HCT116 (cell line): ENCODE data around the gene TBX2. TPM values are rescaled to one million over a fixed set of nuclear protein-coding genes. Genes with fewer than 3 reads are reported as not detected.

Source experiments
- ATAC-seq: fragments of 200-7000 bp; cut with Tn5 transposase; 2 replicates; pipeline ENCODE4 v1.9.1; 2020; ENCODE audit warnings: mild to moderate bottlenecking, moderate library complexity
- BruUV-seq: library from RNA; stranded (reverse); fragments of 400-500 nt; replicated peaks from 2 replicates; lab custom pipeline; 2021; lab: Mats Ljungman, UMichigan
- CTCF ChIA-PET: fragments of 300-600 bp; sonication (Branson Sonifier 250); formaldehyde crosslinking; loops from one replicate; lab custom pipeline; 2021; ENCODE audit warnings: antibody characterized with exemption; lab: Charles Lee
- POLR2A ChIA-PET: fragments of 300-600, 350-600 bp; sonication (Branson Sonifier 250); formaldehyde crosslinking; loops from one replicate; lab custom pipeline; 2021; ENCODE audit warnings: antibody characterized with exemption; lab: Charles Lee
- RAD21 ChIA-PET, 2 experiments: fragments of 300-600 bp; sonication (Branson Sonifier 250); formaldehyde crosslinking; loops; one replicate each; lab custom pipeline; 2023; ENCODE audit warnings: low total read pairs in 2 of 2; ENCODE audit not compliant: uncharacterized antibody in 2 of 2, unreplicated experiment in 2 of 2, low non-redundant PET in 1 of 2; lab: Charles Lee
- DNase-seq: peaks from one replicate; pipeline ENCODE4 v3.0.0-alpha.2; 2010; ENCODE audit warnings: low read depth, low spot score
- H2AFZ ChIP-seq: fragments of 200-600 bp; shearing (Covaris generic), sonication (generic); 2 replicates; pipeline ENCODE4 v1.6.1; 2017; ENCODE audit warnings: low read depth, mixed run types, mixed read lengths, antibody characterized with exemption, low read length; ENCODE audit not compliant: poor library complexity, severe bottlenecking
- H3K27ac ChIP-seq: 2 replicates; pipeline ENCODE4 v1.5.1; 2012; ENCODE audit warnings: low read depth, low read length
- H3K27me3 ChIP-seq: fragments of 200-600 bp; sonication (generic); 2 replicates; pipeline ENCODE4 v1.6.1; 2016; ENCODE audit warnings: mixed run types, low read length, mixed read lengths; ENCODE audit not compliant: insufficient read depth
- H3K36me3 ChIP-seq, 2 experiments: fragments of 200-500 bp in 1 of 2; fragments of 200-600 bp in 1 of 2; sonication (Bioruptor generic) in 1 of 2; sonication (generic) in 1 of 2; 2 replicates each; pipeline versions ENCODE4 v1.5.1 to v1.6.1; 2014 to 2016; ENCODE audit warnings: low read length in 2 of 2, inconsistent platforms in 1 of 2, mixed read lengths in 1 of 2, mixed run types in 1 of 2; ENCODE audit not compliant: insufficient read depth in 2 of 2, control insufficient read depth in 1 of 2
- H3K4me1 ChIP-seq, 2 experiments: fragments of 200-600 bp in 1 of 2; sonication (generic) in 1 of 2; 2 replicates each; pipeline versions ENCODE4 v1.5.1 to v1.6.1; 2012 to 2017; ENCODE audit warnings: low read length in 2 of 2, inconsistent platforms in 1 of 2, mild to moderate bottlenecking in 1 of 2, mixed read lengths in 1 of 2, mixed run types in 1 of 2, moderate library complexity in 1 of 2; ENCODE audit not compliant: insufficient read depth in 2 of 2, control insufficient read depth in 1 of 2
- H3K4me2 ChIP-seq: fragments of 200-600 bp; sonication (generic); 2 replicates; pipeline ENCODE4 v1.6.1; 2017; ENCODE audit warnings: mixed run types, low read length, mixed read lengths
- H3K4me3 ChIP-seq, 2 experiments: fragments of 200-600 bp in 1 of 2; sonication (generic) in 1 of 2; replicated peaks in 1 of 2; 2 replicates each; pipeline ENCODE4 v1.5.1; 2011 to 2016; ENCODE audit warnings: low read length in 2 of 2, control low read depth in 1 of 2, low read depth in 1 of 2, mild to moderate bottlenecking in 1 of 2, mixed read lengths in 1 of 2, mixed run types in 1 of 2
- H3K79me2 ChIP-seq: fragments of 200-600 bp; sonication (generic); 2 replicates; pipeline ENCODE4 v1.6.1; 2017; ENCODE audit warnings: mild to moderate bottlenecking, mixed run types, low read length, moderate library complexity, mixed read lengths; ENCODE audit not compliant: insufficient read depth
- H3K9ac ChIP-seq: fragments of 200-600 bp; sonication (generic); 2 replicates; pipeline ENCODE4 v1.6.1; 2016; ENCODE audit warnings: low read length, mixed read lengths
- H3K9me2 ChIP-seq: fragments of 200-600 bp; sonication (generic), shearing (Covaris generic); 2 replicates; pipeline ENCODE4 v1.6.1; 2017; ENCODE audit warnings: mixed run types, mild to moderate bottlenecking, moderate library complexity; ENCODE audit not compliant: insufficient read depth
- H3K9me3 ChIP-seq, 2 experiments: fragments of 200-500 bp in 1 of 2; fragments of 200-600 bp in 1 of 2; sonication (Bioruptor generic) in 1 of 2; sonication (generic) in 1 of 2; 2 replicates each; pipeline ENCODE4 v1.6.1; 2014 to 2017; ENCODE audit warnings: low read length in 2 of 2, mixed read lengths in 2 of 2, inconsistent platforms in 1 of 2, low read depth in 1 of 2, mild to moderate bottlenecking in 1 of 2, mixed run types in 1 of 2, moderate library complexity in 1 of 2; ENCODE audit not compliant: control insufficient read depth in 1 of 2, insufficient read depth in 1 of 2
- H4K20me1 ChIP-seq: fragments of 200-600 bp; sonication (generic), shearing (Covaris generic); 2 replicates; pipeline ENCODE4 v1.6.1; 2017; ENCODE audit warnings: mixed run types, mild to moderate bottlenecking, moderate library complexity; ENCODE audit not compliant: insufficient read depth
- CEBPB ChIP-seq: IDR thresholded peaks from 2 replicates; pipeline ENCODE4 v1.6.1; 2012; ENCODE audit warnings: low read depth
- CTCF ChIP-seq, 3 experiments: fragments of 200-600 bp in 1 of 3; sonication (generic) in 1 of 3; IDR thresholded peaks in 2 of 3; conservative IDR thresholded peaks in 1 of 3; 2 replicates each; pipeline ENCODE4 v1.5.1; 2012 to 2017; ENCODE audit warnings: low read depth in 2 of 3, low read length in 2 of 3, antibody characterized with exemption in 1 of 3, borderline replicate concordance in 1 of 3, control low read depth in 1 of 3, mild to moderate bottlenecking in 1 of 3, mixed read lengths in 1 of 3, mixed run types in 1 of 3, moderate library complexity in 1 of 3; ENCODE audit not compliant: insufficient read depth in 1 of 3
- EGR1 ChIP-seq: IDR thresholded peaks from 2 replicates; pipeline ENCODE4 v1.6.1; 2012; ENCODE audit warnings: low read depth
- EZH2phosphoT487 ChIP-seq: fragments of 200-600 bp; IDR thresholded peaks from 2 replicates; pipeline ENCODE4 v1.6.1; 2018; ENCODE audit warnings: antibody characterized with exemption, borderline replicate concordance
- FOSL1 ChIP-seq: IDR thresholded peaks from 2 replicates; pipeline ENCODE4 v1.6.1; 2012; ENCODE audit warnings: low read depth
- JUND ChIP-seq: IDR thresholded peaks from 2 replicates; pipeline ENCODE4 v1.6.1; 2012
- MAX ChIP-seq: IDR thresholded peaks from 2 replicates; pipeline ENCODE4 v1.6.1; 2012
- RAD21 ChIP-seq: IDR thresholded peaks from 2 replicates; pipeline ENCODE4 v1.6.1; 2012; ENCODE audit warnings: low read depth, mild to moderate bottlenecking
- SIN3A ChIP-seq: IDR thresholded peaks from 2 replicates; pipeline ENCODE4 v1.6.1; 2012; ENCODE audit warnings: low read depth
- SP1 ChIP-seq: IDR thresholded peaks from 2 replicates; pipeline ENCODE4 v1.6.1; 2012; ENCODE audit warnings: low read depth
- SRF ChIP-seq: IDR thresholded peaks from 2 replicates; pipeline ENCODE4 v1.6.1; 2012; ENCODE audit warnings: low read depth
- TCF7L2 ChIP-seq: IDR thresholded peaks from 2 replicates; pipeline ENCODE4 v1.7.0; 2011; ENCODE audit warnings: borderline replicate concordance, inconsistent platforms; ENCODE audit not compliant: insufficient read depth, insufficient read length; ENCODE audit errors: extremely low read depth
- YY1 ChIP-seq: IDR thresholded peaks from 2 replicates; pipeline ENCODE4 v1.6.1; 2011; ENCODE audit warnings: low read length, low read depth, moderate library complexity, mild to moderate bottlenecking; ENCODE audit not compliant: insufficient replicate concordance; ENCODE audit errors: extremely low read depth
- ZBTB33 ChIP-seq: IDR thresholded peaks from 2 replicates; pipeline ENCODE4 v1.6.1; 2011; ENCODE audit warnings: mild to moderate bottlenecking, low read length, moderate library complexity; ENCODE audit not compliant: insufficient replicate concordance; ENCODE audit errors: extremely low read depth
- ZFX ChIP-seq: fragments of 450-650 bp; IDR thresholded peaks from 2 replicates; pipeline ENCODE4 v1.6.1; 2017
- ZNF274 ChIP-seq: fragments of 200-500 bp; sonication (Bioruptor generic); IDR thresholded peaks from 2 replicates; pipeline ENCODE4 v1.6.1; 2014; ENCODE audit warnings: mild to moderate bottlenecking, low read depth, low read length, inconsistent platforms
- intact Hi-C: fragments of 100-400 bp; cut with micrococcal nuclease; formaldehyde crosslinking; loops from 2 replicates; pipeline ENCODE4 v1.10.0; 2022
- total RNA-seq: library from RNA; stranded (reverse); gene quantifications from one replicate; pipeline ENCODE4 v1.2.1, GENCODE V29; 2021; ENCODE audit not compliant: unreplicated experiment
- TF ChIP-seq, protein P1 (sequence below): IDR thresholded peaks from 2 replicates; pipeline ENCODE4 v1.6.1; 2012
- TF ChIP-seq, protein P2 (sequence below): IDR thresholded peaks from 2 replicates; pipeline ENCODE4 v1.6.1; 2012; ENCODE audit warnings: low read depth

Gene TBX2
- total RNA-seq, 1 experiment from 2014 or later: 0.71 TPM

DNA sequence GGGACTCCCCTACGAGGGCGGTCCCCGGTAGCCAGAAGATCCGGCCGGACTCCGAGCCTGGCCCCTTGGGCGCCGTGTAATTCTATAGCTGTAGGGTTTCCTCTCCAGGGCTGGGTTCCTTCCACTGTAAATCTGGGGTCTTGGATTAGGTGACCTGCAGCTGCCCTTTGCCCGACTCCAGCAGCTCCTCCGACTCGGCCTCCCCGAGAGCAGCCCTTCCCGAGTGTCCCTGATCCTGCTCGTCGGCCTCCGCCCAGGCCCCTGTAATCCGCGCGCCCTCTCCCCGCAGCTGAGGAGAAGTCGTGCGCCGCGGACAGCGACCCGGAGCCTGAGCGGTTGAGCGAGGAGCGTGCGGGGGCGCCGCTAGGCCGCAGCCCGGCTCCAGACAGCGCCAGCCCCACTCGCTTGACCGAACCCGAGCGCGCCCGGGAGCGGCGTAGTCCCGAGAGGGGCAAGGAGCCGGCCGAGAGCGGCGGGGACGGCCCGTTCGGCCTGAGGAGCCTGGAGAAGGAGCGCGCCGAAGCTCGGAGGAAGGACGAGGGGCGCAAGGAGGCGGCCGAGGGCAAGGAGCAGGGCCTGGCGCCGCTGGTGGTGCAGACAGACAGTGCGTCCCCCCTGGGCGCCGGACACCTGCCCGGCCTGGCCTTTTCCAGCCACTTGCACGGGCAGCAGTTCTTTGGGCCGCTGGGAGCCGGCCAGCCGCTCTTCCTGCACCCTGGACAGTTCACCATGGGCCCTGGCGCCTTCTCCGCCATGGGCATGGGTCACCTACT, 5.5 kb downstream of the TBX2 start:
- RAD21 ChIA-PET: no interaction called here
- no peaks in the 10 kb centered on the region for H3K9me3 ChIP-seq
- H3K4me3 ChIP-seq: no peak overlapping the region
- no TSS peak for BruUV-seq
- H4K20me1 ChIP-seq: no peaks in the 10 kb centered on the region
- H3K27me3 ChIP-seq: no peaks in the 10 kb centered on the region
- POLR2A ChIA-PET: no interaction called here
- no peak overlapping the region for H3K9ac ChIP-seq
- H3K9me2 ChIP-seq: no peaks in the 10 kb centered on the region
- H3K27ac ChIP-seq: no peak overlapping the region
- no peak for DNase-seq
- H3K4me1 ChIP-seq: peaks cover 9 to 12% of the 10 kb centered on the region in 2 experiments; a peak in 3 of 4 replicates
- H2AFZ ChIP-seq: no peak overlapping the region
- ATAC-seq: no peak
- intact Hi-C loops: no loop called here
- no peak overlapping the region for H3K4me2 ChIP-seq
- TF ChIP-seq RAD21: no peak
- no peak for TF ChIP-seq CEBPB
- TF ChIP-seq MAX: no peak
- no peak for TF ChIP-seq JUND
- TF ChIP-seq ZFX: no peak
- TF ChIP-seq EZH2phosphoT487: no peak
- TF ChIP-seq EGR1: no peak
- no peak for TF ChIP-seq FOSL1
- no peak for TF ChIP-seq YY1
- TF ChIP-seq TCF7L2: no peak
- no peak for TF ChIP-seq SIN3A
- no peak for TF ChIP-seq SP1
- TF ChIP-seq ZBTB33: no peak
- no peak for TF ChIP-seq ZNF274
- TF ChIP-seq, protein P1, sequence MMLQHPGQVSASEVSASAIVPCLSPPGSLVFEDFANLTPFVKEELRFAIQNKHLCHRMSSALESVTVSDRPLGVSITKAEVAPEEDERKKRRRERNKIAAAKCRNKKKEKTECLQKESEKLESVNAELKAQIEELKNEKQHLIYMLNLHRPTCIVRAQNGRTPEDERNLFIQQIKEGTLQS: no peak
- TF ChIP-seq SRF: no peak
- TF ChIP-seq, protein P2, sequence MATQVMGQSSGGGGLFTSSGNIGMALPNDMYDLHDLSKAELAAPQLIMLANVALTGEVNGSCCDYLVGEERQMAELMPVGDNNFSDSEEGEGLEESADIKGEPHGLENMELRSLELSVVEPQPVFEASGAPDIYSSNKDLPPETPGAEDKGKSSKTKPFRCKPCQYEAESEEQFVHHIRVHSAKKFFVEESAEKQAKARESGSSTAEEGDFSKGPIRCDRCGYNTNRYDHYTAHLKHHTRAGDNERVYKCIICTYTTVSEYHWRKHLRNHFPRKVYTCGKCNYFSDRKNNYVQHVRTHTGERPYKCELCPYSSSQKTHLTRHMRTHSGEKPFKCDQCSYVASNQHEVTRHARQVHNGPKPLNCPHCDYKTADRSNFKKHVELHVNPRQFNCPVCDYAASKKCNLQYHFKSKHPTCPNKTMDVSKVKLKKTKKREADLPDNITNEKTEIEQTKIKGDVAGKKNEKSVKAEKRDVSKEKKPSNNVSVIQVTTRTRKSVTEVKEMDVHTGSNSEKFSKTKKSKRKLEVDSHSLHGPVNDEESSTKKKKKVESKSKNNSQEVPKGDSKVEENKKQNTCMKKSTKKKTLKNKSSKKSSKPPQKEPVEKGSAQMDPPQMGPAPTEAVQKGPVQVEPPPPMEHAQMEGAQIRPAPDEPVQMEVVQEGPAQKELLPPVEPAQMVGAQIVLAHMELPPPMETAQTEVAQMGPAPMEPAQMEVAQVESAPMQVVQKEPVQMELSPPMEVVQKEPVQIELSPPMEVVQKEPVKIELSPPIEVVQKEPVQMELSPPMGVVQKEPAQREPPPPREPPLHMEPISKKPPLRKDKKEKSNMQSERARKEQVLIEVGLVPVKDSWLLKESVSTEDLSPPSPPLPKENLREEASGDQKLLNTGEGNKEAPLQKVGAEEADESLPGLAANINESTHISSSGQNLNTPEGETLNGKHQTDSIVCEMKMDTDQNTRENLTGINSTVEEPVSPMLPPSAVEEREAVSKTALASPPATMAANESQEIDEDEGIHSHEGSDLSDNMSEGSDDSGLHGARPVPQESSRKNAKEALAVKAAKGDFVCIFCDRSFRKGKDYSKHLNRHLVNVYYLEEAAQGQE: no peak
- no peak for TF ChIP-seq CTCF (IDR thresholded peaks at IDR 0.05 in 2 of 3, conservative IDR thresholded peaks at IDR 0.05 in 1 of 3; ENCODE audit: borderline replicate concordance in 1 of 3, insufficient read depth in 1 of 3, low read depth in 2 of 3, low read length in 2 of 3)
- CTCF ChIA-PET: no interaction called here
- H3K36me3 ChIP-seq: no peaks in the 10 kb centered on the region
- no peaks in the 10 kb centered on the region for H3K79me2 ChIP-seq
